ENCODE measurements around the gene GALNT1.

- no peak for TF ChIP-seq POLR2A (IDR thresholded peaks at IDR 0.05)
- TF ChIP-seq, protein P1, sequence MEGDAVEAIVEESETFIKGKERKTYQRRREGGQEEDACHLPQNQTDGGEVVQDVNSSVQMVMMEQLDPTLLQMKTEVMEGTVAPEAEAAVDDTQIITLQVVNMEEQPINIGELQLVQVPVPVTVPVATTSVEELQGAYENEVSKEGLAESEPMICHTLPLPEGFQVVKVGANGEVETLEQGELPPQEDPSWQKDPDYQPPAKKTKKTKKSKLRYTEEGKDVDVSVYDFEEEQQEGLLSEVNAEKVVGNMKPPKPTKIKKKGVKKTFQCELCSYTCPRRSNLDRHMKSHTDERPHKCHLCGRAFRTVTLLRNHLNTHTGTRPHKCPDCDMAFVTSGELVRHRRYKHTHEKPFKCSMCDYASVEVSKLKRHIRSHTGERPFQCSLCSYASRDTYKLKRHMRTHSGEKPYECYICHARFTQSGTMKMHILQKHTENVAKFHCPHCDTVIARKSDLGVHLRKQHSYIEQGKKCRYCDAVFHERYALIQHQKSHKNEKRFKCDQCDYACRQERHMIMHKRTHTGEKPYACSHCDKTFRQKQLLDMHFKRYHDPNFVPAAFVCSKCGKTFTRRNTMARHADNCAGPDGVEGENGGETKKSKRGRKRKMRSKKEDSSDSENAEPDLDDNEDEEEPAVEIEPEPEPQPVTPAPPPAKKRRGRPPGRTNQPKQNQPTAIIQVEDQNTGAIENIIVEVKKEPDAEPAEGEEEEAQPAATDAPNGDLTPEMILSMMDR (IDR thresholded peaks at IDR 0.05), result no peak
Measured at GRCh38 chr18:35694808-35695207, 113.3 kb downstream of the GALNT1 start.

Data from testis (tissue), 2 donors.